Esophagus muscularis mucosa (tissue), 4 donors: ENCODE results near the gene COL9A2. TPM values are rescaled to one million over a fixed set of nuclear protein-coding genes. Genes with fewer than 3 reads are reported as not detected.

Experiments
- DNase-seq: peaks from one replicate; pipeline ENCODE4 v3.0.0-alpha.2; 2017; ENCODE audit errors: extremely low spot score
- H3K27ac ChIP-seq, 4 donors: fragments of 200-600 bp; sonication (generic); replicated peaks in 1 of 4; 1 replicate in 3 of 4; 2 replicates in 1 of 4; pipeline ENCODE4 v1.5.1; 2016 to 2019; ENCODE audit warnings: mild to moderate bottlenecking in 1 of 4
- H3K27me3 ChIP-seq, 4 donors: fragments of 200-600 bp; sonication (generic); one replicate each; pipeline versions ENCODE4 v1.5.1 to v1.6.0; 2016 to 2019
- H3K36me3 ChIP-seq, 4 donors: fragments of 200-600 bp; sonication (generic); one replicate each; pipeline ENCODE4 v1.5.1; 2016 to 2019
- H3K4me1 ChIP-seq, 4 donors: fragments of 200-600 bp; sonication (generic); one replicate each; pipeline ENCODE4 v1.5.1; 2016 to 2019
- H3K4me3 ChIP-seq, 4 donors: fragments of 200-600 bp; sonication (generic); 1 replicate in 2 of 4; 2 replicates in 2 of 4; pipeline ENCODE4 v1.5.1; 2016 to 2019; ENCODE audit warnings: mild to moderate bottlenecking in 4 of 4, moderate library complexity in 1 of 4
- H3K9me3 ChIP-seq, 4 donors: fragments of 200-600 bp; sonication (generic); 1 replicate in 3 of 4; 2 replicates in 1 of 4; pipeline ENCODE4 v1.5.1; 2016 to 2019
- EP300 ChIP-seq: sonication (generic); formaldehyde crosslinking; IDR thresholded peaks from one replicate; pipeline ENCODE4 v1.6.1; 2017; ENCODE audit warnings: antibody characterized with exemption
- POLR2A ChIP-seq: fragments of 450-650 bp; IDR thresholded peaks from one replicate; pipeline ENCODE4 v1.6.1; 2017; ENCODE audit warnings: antibody characterized with exemption, moderate library complexity, mild to moderate bottlenecking, low read depth
- POLR2AphosphoS5 ChIP-seq, 2 donors: sonication (generic); formaldehyde crosslinking; IDR thresholded peaks; one replicate each; pipeline ENCODE4 v1.6.1; 2017; ENCODE audit warnings: antibody characterized with exemption in 2 of 2
- WGBS: methylation state at CpG from one replicate; pipeline ENCODE4 v1.1.5; 2018; 5-methylcytosine and 5-hydroxymethylcytosine counted together
- intact Hi-C: fragments of 100-400 bp; cut with DNase I; formaldehyde crosslinking; loops from one replicate; pipeline ENCODE4 v1.15.1; 2023
- total RNA-seq, 4 donors: library from RNA; depleted of rRNA; stranded (reverse); fragments of >200 nt; gene quantifications; one replicate each; pipeline versions ENCODE4 v1.1.0 to v1.2.1, GENCODE V29; 2016
- TF ChIP-seq, protein P1 (sequence below), 3 experiments: fragments of 200-600 bp in 2 of 3; fragments of 450-650 bp in 1 of 3; sonication (generic) in 2 of 3; IDR thresholded peaks; one replicate each; pipeline ENCODE4 v1.5.1; 2017 to 2019; ENCODE audit warnings: antibody characterized with exemption in 3 of 3, mild to moderate bottlenecking in 2 of 3, moderate library complexity in 1 of 3

The COL9A2 gene
- total RNA-seq, 4 donors from 2014 or later: 1.2 to 2.5 (median 1.7) TPM

DNA sequence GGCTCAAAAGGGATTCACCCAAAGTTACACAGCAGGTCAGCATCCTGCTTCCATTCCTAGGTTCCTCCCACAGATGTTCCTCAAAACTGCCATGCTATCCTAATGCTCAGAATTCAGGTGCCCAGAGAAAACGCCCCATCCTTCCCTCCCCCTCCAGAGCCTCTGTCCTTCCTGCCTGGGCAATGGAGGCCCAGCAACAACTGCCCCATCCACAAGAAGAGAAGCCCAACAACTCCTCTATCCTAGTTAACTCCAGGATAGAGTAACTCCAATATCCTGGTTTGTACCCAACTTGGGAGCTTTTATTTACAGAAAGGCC lies 16.9 kb downstream of the COL9A2 start:
- Histone ChIP-seq H3K9me3 (no peaks in the 10 kb centered on the region), H3K4me1 (no peaks in the 10 kb centered on the region), H3K36me3 (no peaks in the 10 kb centered on the region), H3K4me3 (no peak overlapping the region), H3K27me3 (peaks cover 0 to 13% (median 0%) of the 10 kb centered on the region in 4 donors), H3K27ac (no peak overlapping the region)
- TF ChIP-seq EP300 (no peak), POLR2AphosphoS5 (IDR thresholded peaks at IDR 0.05) (no peak), POLR2A (no peak)
- TF ChIP-seq, protein P1, sequence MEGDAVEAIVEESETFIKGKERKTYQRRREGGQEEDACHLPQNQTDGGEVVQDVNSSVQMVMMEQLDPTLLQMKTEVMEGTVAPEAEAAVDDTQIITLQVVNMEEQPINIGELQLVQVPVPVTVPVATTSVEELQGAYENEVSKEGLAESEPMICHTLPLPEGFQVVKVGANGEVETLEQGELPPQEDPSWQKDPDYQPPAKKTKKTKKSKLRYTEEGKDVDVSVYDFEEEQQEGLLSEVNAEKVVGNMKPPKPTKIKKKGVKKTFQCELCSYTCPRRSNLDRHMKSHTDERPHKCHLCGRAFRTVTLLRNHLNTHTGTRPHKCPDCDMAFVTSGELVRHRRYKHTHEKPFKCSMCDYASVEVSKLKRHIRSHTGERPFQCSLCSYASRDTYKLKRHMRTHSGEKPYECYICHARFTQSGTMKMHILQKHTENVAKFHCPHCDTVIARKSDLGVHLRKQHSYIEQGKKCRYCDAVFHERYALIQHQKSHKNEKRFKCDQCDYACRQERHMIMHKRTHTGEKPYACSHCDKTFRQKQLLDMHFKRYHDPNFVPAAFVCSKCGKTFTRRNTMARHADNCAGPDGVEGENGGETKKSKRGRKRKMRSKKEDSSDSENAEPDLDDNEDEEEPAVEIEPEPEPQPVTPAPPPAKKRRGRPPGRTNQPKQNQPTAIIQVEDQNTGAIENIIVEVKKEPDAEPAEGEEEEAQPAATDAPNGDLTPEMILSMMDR (IDR thresholded peaks at IDR 0.05): no peak
- DNase-seq: peak; percentile 64
- intact Hi-C loops: no loop called here
- WGBS: 88% methylated on average over 1 of the region's 1 CpG

DNA sequence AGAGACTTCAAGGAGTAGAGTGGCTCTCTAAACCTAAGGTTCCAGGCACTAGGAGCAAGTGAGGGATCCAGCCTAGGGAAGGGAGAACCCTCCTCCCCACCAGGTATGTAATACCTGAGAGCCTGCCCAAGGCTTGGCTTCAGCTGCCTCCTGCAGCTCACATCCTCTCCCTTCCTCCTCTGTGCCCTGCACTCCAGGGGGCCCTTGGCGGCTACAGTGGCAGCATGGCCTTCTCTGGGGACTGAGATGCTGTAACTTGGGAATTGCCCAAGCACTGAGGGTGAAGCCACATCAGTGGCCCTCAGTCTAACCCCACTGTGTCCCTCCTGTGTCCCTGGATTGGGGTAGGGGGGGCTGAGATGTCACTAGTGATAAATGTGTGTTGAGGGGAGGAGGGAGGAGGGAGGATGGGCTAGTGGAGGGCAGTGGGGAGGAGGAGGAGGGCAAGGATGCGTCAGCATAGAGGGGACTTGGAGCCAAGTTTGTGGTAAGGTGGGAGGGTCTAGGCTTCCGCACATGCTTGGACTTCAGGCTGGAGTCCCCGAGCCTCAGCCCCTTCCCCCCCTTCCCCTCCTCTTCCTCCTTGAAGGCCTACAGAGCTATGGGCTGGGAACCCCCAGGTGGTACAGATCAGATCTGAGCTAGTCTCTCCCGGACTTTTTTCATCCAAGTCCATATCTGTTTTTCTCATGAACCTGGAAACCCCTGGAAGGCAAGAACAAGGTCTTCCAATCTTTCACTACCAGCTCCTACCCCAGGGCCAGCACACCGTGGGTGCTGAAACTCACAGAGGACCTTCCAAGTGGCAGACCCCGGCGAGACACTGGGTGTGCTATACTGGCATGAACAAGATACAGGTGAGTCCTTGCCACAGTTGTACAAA lies 17.5 kb downstream of the COL9A2 start:
- H3K4me1 ChIP-seq: no peaks in the 10 kb centered on the region
- H3K36me3 ChIP-seq: peaks cover 0 to 5% (median 3%) of the 10 kb centered on the region in 4 donors
- WGBS: 59% methylated on average over 8 of the region's 8 CpGs
- no peak overlapping the region for H3K4me3 ChIP-seq
- no peak for TF ChIP-seq EP300
- TF ChIP-seq POLR2AphosphoS5 (IDR thresholded peaks at IDR 0.05): no peak
- TF ChIP-seq, protein P1 (IDR thresholded peaks at IDR 0.05): no peak
- no peak for TF ChIP-seq POLR2A
- DNase-seq: peak; percentile 68
- no peaks in the 10 kb centered on the region for H3K9me3 ChIP-seq
- no peak overlapping the region for H3K27ac ChIP-seq
- H3K27me3 ChIP-seq: peaks cover 0 to 13% (median 0%) of the 10 kb centered on the region in 4 donors
- intact Hi-C loops: no loop called here

DNA sequence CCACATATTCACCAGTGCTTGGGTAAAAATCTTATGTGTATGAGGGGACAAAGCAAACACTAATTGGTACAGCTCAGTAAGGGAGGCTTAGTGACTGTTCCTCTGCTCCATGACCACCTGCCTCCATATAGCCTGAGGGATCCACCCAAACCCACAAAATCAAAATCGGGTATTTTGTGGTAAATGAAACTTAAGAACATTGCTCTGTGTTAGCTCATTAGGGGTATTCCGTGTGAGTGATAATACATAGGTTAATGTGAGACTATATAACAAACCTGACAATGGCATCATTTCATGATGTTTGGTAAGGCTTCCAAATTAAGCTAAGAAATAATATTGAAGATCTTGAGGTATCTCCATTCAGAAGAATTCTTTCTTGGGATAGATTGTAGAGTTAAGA lies 25.8 kb downstream of the COL9A2 start:
- intact Hi-C loops: no loop called here
- no peak overlapping the region for H3K27ac ChIP-seq
- TF ChIP-seq POLR2AphosphoS5 (IDR thresholded peaks at IDR 0.05) (no peak), EP300 (no peak), POLR2A (no peak)
- TF ChIP-seq, protein P1 (IDR thresholded peaks at IDR 0.05): no peak
- DNase-seq: no peak
- peaks cover 51 to 86% (median 83%) of the 10 kb centered on the region in 4 donors for H3K36me3 ChIP-seq
- WGBS: 97% methylated on average over 2 of the region's 2 CpGs
- H3K9me3 ChIP-seq: no peaks in the 10 kb centered on the region
- H3K27me3 ChIP-seq: no peaks in the 10 kb centered on the region
- H3K4me1 ChIP-seq: no peaks in the 10 kb centered on the region
- H3K4me3 ChIP-seq: no peak overlapping the region

DNA sequence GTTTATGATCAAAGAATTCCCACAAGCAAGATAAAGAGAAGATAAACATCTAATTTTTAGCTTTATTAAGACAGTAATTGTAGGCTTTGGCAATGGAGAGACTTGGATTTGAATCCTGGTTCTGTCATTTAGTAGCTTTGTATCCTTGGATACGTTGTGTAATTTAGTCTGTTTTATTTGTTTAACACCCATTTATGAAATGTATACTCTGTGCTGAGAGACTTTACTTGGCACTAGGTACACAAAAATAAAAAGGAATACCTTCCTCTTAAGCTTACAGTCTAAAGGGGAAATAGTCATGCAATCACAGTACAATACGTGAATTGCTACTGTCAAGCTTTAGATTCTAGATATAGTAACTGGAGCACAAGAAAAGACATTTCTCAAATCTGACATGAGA lies 35.2 kb downstream of the COL9A2 start:
- H3K4me1 ChIP-seq: peaks cover 0 to 18% (median 15%) of the 10 kb centered on the region in 4 donors
- no peak overlapping the region for H3K4me3 ChIP-seq
- H3K36me3 ChIP-seq: peaks cover 17 to 78% (median 56%) of the 10 kb centered on the region in 4 donors
- H3K9me3 ChIP-seq: no peaks in the 10 kb centered on the region
- TF ChIP-seq, protein P1 (IDR thresholded peaks at IDR 0.05): no peak
- no peak for TF ChIP-seq POLR2A
- TF ChIP-seq EP300: no peak
- no peak for TF ChIP-seq POLR2AphosphoS5 (IDR thresholded peaks at IDR 0.05)
- DNase-seq: no peak
- peak overlapping the region in 3 of 4 donors; percentile 9 to 45 (median 25) for H3K27ac ChIP-seq
- intact Hi-C loops: no loop called here
- 54% methylated on average over 2 of the region's 2 CpGs for WGBS
- H3K27me3 ChIP-seq: no peaks in the 10 kb centered on the region
